GM10266 (cell line): ENCODE data around the gene MRPS34.
"Not testable (repeated sequence)": the region's sequence is repeated elsewhere in the genome, so short reads cannot be mapped to it uniquely, and the experiment has no call there.

Source experiments
- DNase-seq: peaks from one replicate; pipeline ENCODE4 v3.0.0; 2012; ENCODE audit errors: extremely low spot score
- CTCF ChIP-seq: IDR thresholded peaks from 2 replicates; pipeline ENCODE4 v1.5.1; 2012; ENCODE audit warnings: mild to moderate bottlenecking, low read depth; ENCODE audit not compliant: control insufficient read depth, insufficient read depth; ENCODE audit errors: missing control alignments

Gene MRPS34

GRCh38 chr16:1810106-1810505 is 37.2 kb upstream of the MRPS34 start:
- TF ChIP-seq CTCF, result no peak

GRCh38 chr16:1809281-1809801 is 36.4 kb upstream of the MRPS34 start:
- DNase-seq, result no peak
- TF ChIP-seq CTCF, result no peak

More at GRCh38 chr16:1810106-1810505, 37.2 kb upstream of the MRPS34 start:
- no peak for DNase-seq

DNA sequence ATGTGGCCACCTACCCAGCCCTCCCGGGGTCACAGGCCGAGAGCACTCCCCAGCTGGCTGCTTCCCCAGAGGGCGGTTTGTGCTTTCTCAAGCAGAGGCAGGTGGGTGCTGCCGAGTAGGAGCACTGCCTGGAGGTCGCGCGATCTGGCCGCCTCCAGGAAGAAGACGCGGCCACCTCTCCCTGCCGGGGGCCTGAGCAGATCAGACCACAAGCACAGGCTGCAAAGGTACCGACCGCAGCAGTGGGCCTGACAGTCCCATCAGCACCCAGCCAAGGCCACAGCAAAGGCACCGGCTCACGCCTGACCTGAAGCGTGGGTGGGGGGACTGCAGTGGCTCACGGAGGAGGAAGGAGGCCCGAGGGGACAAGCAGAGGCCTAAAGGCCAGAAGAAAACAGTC is 35.8 kb upstream of the MRPS34 start:
- no peak for TF ChIP-seq CTCF
- DNase-seq, result no peak

GRCh38 chr16:1807626-1808025 is 34.7 kb upstream of the MRPS34 start:
- no peak for TF ChIP-seq CTCF
- DNase-seq, result no peak

- DNase-seq, result no peak
Observed at GRCh38 chr16:1800701-1801100, 27.8 kb upstream of the MRPS34 start.

GRCh38 chr16:1799263-1799662 is 26.3 kb upstream of the MRPS34 start:
- not testable (repeated sequence) for DNase-seq

More at GRCh38 chr16:1800701-1801100, 27.8 kb upstream of the MRPS34 start:
- TF ChIP-seq CTCF, result no peak

DNA sequence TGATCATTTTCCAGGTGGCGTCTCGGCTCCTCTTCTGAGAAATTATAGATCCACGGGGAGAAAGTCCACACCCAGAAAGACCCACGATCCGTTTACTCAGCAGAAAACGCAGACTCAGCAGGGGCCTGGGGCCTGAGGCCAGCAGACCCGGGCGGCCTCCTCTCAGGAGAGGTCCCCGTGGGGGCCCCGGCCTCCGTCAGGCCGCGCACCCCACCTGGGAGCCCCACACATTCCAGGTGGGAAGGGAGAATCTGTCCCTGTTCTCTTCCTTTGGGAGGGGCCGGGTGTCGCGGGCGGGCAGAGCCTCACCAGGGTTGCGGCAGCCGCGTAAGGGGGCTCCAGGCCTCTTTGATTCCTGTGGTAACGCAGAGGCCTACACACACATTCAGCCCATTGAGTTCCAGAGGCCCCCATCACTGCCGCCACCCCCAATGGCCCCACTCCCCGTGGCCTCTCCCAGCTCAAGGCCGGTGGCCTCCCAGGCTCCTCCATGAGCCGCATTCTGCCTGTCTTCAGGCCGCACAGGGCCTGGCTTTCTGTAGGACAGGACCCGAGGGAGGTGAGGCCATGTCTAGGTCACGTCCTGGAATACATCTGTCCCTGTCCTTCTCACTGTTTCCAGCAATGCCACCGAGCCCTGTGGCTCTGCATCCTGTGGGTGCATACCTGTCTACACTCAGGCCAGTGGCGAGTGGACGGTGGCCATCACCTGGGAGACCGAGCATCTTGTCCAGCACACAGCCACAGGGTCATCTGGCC is 22.2 kb upstream of the MRPS34 start:
- no peak for TF ChIP-seq CTCF
- no peak for DNase-seq
